CD4-positive, alpha-beta T cell treated with Interleukin-17A for 4 hours (primary cell): ENCODE measurements around the gene MACF1.
A peak's percentile ranks its signal among the peaks of the same experiment; 100 is the strongest.
"Not testable (repeated sequence)": the region's sequence is repeated elsewhere in the genome, so short reads cannot be mapped to it uniquely, and the experiment has no call there.

ENCODE experiments used
- DNase-seq: peaks from one replicate; pipeline ENCODE4 v3.0.0-alpha.2; 2020; ENCODE audit warnings: mixed read lengths

Gene MACF1

DNA sequence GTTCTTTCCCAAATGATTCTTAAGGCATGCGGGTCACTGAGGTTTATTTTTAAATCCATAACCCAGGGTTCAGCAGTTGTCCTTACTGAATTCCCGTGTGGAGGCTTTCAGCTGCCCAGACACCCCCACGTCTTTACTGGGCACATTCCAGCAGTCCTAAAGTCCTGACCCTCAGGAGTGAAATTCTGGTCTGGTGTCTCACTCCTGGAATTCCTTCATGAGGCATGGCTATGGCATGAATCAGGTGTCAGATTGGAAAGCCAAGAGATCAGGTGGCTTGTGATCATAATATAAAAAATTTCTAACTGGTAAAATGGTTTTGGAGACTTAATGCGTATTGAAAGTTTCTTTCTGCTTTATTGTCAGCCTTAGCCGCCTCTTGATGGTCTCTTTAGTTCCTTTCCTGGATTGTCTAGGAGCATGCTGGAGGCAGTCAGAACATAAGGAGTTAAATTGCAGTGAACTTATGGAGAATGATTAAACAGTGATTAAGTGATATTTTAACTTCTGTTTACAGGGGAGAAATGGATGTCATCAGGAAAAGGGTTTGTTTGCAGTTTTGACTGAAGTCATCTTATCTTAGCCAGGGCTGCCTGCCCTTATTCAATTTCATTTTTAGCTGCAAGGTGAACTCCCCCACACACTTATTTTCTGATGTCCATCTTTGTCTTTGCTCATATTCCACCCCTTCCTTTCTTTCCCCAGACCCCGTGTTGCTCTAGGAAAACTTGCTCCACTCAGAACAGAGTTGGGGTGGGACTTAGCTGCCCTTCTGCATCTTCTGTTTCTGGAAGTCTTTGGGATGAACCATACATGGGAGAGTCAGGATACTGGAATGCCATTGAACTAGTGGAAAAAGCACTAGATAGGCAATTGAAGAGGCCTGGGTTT is 25.7 kb upstream of the MACF1 start:
- DNase-seq: no peak

DNA sequence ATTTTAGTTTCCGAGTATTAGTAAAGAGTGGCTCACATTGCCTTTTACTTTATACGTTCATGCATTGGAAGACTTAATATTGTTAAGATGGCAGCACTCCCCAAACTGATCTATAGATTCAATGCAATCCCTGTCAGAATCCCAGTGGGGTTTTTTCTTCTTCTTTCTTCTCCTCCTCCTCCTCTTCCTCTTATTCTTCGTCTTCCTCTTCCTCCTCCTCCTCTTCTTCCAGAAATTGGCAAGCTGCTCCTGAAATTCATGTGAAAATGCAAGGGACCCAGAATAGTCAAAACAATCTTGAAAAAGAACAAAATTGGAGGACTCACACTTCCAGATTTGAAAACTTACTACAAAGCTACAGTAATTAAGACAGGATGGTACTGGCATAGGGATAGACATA is 23.2 kb upstream of the MACF1 start:
- DNase-seq: no peak

- no peak for DNase-seq
Measured at GRCh38 chr1:39182804-39183203, 21.7 kb upstream of the MACF1 start.

- peak; percentile 89 for DNase-seq
Measured at GRCh38 chr1:39183503-39184353, 20.8 kb upstream of the MACF1 start.

DNA sequence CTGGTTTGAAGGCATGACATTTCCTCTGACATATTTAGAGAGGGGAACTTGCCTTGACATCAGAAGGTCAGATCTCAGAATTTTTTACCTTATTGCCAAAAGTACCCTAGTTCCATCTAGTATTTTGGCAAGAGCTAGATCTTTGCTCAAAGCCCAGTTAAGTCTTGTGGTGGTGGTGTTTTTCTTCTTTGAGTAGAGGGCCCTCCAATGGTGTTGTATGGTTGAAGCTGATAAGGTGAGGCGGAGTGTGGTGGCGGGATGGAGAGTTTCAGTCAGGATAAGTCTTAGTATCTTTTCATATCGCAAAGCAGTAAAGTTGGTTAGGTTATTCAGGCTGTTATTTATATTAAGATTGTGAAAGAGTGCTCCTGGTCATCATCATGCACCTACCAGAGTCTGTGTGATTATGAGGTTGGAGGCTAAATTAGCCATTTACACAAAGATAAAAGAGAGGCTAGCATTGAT is 20.1 kb upstream of the MACF1 start:
- peak; percentile 30 for DNase-seq

- DNase-seq: no peak
Measured at GRCh38 chr1:39187275-39188046, 17.0 kb upstream of the MACF1 start.

DNA sequence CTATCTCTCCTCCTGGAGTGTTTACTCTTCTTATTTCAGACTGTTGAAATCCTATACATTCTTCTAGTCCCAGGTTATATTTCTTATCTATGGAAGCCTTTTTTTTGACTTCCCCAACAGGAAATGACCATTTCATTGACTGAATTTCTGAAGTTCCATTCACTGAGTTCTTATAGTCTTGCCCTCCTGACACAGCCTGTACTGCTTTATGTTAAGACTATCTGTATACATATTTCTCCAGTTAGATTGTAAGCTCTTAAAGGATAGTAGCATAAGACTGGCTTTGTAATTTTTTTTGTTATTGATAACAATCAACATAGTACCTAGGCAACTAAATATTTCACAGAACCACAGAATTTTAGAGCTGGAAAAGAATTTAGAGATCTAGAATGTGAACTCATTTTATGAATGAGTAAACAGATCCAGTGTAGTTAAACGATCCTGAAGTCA is 14.9 kb upstream of the MACF1 start:
- no peak for DNase-seq

- no peak for DNase-seq
Measured at GRCh38 chr1:39190096-39190495, 14.4 kb upstream of the MACF1 start.

GRCh38 chr1:39194398-39195051 is 10.0 kb upstream of the MACF1 start:
- no peak for DNase-seq

DNA sequence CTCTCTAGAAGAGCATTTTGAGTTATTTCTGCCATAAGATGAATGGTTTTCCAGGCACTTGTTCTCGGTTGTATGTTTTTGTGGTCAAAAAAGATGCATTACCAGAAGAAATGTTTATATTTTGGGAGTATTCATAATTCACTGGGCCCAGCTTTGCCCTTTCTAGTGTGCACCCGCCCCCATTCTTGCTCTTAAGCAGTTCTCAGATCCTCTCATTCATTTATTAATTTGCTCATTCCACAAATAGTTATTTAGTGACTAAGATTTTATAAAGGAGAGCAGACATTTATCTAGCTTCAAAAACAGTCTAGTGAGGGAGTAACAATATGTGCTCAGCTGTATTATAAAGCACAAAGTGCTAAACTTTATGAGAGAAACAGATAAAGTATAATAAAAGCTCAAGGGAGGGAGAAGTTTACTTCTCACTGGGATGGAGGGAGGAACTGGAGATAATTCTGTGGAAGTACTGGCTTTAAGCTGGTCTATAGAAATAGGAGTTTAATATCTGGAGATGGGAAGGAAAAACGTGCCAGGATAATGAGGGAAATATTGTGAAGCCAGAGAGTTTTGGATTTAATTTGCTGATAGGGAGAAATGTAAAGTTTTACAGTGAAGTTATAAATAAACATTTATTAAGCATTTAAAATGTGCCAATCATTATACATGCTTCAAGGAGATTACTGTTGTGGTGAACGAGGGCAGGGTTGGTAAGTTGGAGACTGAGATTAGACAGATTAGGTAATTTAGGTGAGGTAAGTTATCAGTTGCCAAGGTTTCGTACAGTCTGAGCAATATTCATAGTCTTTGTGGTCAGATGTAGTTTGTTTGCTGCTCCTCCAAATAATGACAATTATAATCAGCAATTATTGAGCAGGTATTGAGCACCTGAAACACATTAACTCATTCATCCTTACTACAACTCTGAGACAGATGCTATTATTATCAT is 9.1 kb upstream of the MACF1 start:
- DNase-seq: peak; percentile 43

- peak; percentile 72 for DNase-seq
Measured at GRCh38 chr1:39196244-39197215, 8.0 kb upstream of the MACF1 start.

DNA sequence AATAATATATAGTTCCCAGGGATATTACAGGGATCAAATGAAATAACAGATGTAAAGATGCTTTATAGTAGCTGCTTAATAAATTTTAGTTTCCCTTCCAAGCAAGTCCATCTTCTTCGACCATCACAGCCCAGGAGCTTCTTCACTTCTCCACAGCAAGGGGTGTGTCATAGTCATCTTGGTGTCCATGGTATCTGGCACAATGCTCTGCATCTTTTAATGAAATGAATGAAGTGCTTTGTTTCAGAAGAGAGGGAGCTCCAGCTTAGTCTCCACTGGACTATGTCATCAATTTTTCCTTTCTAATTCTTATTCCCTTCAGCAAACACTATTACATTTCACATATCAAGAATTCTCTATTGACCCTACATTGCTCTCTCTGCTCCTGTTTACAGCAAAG is 4.9 kb upstream of the MACF1 start:
- DNase-seq: no peak

- DNase-seq: peak; percentile 79
Measured at GRCh38 chr1:39205102-39205780, 746 bp downstream of the MACF1 start.

DNA sequence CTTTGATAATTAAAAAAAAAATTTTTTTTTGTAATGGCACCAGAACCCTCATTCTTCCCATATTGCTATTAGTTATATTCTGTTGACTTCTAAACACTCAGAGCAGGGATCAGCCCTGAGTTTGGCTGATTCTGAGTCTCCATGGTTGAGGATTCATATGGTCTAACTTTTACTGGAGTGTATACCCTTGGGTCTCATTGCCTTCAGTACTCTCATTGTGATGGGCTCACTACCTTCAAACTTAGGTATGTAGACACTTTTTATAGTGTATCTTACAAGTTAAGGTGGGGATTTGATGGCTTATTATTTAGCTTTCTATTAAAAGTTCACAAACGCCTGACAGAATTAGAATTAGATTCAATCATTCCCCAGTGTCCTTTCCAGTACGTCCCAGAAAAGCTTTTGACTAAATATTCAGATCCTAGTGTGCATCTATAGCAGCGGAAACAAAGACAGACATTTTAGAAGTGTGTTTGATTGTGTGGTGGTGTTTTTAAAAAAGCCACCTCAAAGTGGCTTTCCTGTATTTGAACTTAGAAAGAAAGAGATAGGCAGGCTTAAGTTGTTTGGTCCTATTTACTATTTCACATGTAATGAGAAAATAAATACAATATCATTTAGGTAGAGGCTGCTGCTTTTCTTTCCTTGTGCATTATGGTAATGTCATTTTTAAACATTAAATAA is 1.4 kb downstream of the MACF1 start:
- DNase-seq: no peak

GRCh38 chr1:39208360-39208759 is 3.9 kb downstream of the MACF1 start:
- not testable (repeated sequence) for DNase-seq

DNA sequence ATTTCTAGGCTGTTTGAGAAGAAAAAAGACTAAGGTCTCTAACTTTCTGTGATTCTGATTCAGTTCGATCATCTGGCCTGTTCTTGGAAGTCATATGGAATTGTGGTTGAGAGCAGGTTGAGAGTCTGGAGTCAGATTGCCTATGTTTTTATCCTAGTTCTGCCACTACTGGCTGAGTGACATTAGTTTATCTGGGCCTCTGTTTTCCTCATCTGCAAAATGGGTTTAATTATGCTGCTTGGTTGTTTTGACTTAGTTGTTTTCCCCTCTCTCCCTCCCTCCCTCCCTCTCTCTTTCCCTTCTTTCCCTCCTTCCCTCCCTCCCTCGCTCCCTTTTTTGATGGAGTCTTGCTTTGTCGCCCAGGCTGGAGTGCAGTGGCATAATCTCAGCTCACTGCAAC is 6.2 kb downstream of the MACF1 start:
- DNase-seq: no peak

GRCh38 chr1:39212499-39212898 is 8.0 kb downstream of the MACF1 start:
- DNase-seq: no peak

GRCh38 chr1:39213511-39214002 is 9.1 kb downstream of the MACF1 start:
- no peak for DNase-seq
